ENCODE measurements around the gene TBX3.

Gene TBX3

GRCh38 chr12:114682106-114682784, 1.7 kb downstream of the TBX3 start:
- no peak for DNase-seq

DNA sequence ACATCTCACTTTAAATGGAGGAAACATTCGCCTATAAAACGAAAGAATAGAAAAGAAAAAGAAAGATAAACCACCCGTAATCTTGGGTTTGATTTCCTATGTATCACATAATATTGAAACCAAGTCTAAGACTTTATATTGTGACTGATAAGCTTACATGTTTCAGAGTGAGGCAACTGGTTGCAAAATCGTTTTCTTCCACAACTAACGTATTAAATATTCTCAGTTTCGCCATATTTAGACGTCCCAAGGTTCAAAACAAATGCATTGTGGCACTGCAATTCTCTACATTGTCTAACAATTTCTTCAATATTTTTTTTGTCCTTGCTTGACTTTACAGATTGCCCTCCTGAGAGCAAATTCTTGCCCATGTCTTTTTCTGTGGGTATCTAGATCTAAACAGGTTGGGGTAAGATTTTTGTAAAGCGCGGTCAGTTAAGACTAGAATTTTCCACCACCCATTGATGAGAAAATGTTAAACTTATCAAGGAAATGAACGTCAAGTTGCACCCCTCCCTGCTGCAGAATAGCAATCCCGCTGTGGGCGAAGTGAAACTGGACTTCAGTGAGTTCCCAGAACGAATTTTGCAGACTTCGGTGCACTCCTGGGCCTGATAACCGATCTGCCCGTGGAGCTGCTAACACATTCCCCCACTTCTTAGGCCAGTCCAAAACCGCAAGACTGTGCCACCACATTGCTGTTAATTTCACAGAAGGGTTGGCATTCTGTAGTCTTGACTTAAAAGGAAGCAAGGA, 2.7 kb downstream of the TBX3 start:
- DNase-seq: no peak

DNA sequence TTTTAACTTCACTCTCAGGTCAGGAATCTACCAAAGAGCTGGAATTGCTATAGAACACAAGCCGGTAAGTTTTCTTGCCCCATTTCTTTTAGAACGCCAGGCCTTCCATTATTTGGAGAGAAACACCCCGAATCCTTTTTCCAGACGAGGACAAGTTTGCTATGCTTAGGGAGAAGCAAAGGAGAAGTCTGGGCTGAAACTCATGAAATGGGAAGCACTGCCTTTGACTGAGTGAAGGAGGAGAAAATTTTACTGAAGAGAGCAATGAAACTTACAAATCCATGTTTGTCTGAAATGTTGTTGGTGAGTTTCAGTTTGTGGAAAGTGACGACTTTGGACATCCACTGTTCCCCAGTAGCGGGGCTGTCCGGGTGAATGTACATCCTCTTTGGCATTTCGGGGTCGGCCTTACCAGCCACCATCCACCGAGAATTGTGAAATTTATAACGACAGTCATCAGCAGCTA, 3.3 kb downstream of the TBX3 start:
- no peak for DNase-seq

- no peak for DNase-seq
Observed at GRCh38 chr12:114679942-114680341, 4.0 kb downstream of the TBX3 start.

DNA sequence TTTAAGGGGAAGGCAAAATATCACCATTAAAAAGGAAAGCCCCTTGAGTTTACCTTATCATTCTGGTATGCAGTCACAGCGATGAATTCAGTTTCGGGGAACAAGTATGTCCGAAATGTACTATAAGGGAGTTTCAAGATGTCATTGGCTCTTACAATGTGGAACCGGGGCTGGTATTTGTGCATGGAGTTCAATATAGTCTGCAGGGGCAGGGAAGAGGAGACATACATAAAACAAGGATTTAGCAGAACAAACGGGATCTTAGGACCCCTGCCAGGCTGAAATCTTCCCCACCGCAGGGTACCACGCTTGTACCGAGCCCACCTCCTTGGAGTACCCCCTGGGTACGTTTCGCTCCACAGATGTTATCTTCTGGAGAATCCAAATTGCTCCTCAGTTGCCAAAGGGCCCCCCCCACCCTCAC, 4.5 kb downstream of the TBX3 start:
- no peak for DNase-seq

DNA sequence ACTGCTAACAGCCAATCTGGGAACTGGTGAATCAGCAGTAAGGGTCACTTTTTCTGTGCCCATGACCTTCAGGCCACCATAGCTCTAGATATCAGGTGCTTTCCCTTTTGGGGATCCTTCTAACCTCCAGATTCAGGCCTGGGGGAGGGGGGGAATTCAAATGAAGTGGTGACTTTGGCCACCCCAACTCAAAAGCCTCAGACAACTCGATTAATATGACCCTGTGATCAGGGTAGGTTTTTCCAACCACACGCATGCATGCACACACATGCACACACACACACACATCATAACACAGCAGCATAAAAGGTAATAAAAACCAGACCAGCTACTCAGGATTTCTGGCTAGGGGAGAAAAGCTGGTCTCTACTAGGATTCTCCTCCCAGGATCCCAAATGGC, 5.3 kb downstream of the TBX3 start:
- no peak for DNase-seq

DNA sequence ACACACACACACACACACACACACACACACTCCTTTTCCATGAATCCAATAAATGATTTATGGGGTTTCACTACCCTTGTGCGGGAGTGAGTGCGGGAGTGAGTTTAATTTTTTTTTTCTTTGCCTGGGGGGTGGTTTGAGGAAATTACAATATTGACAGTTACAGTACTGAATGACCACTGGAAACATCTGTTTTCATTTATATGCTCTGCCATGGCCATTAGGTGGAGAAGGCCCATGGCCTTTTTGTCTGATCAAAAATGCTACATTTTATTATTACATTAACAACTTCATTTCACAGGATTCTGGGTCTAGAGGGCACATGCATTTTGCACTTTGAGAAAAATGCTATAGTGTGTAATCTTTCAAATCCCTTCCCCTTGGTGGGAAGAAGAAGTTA, 5.9 kb downstream of the TBX3 start:
- DNase-seq: no peak

- DNase-seq: no peak
Observed at GRCh38 chr12:114676142-114676741, 7.7 kb downstream of the TBX3 start.

- DNase-seq: no peak
Observed at GRCh38 chr12:114674251-114675047, 9.5 kb downstream of the TBX3 start.

GRCh38 chr12:114673901-114674250, 10.1 kb downstream of the TBX3 start:
- no peak for DNase-seq

- peak; percentile 63 for DNase-seq
Observed at GRCh38 chr12:114673169-114673833, 10.7 kb downstream of the TBX3 start.

DNA sequence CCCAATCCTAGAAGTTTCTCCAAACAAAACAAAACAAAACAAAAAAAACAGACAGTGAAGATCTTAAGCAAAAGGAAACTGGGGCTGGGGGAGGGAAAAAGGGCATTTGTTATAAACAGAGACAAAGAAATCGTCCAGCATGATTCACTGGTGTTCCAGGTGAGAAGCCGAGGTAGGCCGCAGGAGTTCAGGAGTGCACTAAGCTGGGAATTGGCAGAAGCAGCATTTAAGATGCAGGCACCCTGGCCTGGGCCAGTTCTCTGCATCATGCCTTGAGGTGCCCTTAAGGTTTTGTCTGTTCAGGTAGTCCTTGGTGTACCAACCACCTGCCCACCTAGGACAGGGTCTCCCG, 11.2 kb downstream of the TBX3 start:
- no peak for DNase-seq

DNA sequence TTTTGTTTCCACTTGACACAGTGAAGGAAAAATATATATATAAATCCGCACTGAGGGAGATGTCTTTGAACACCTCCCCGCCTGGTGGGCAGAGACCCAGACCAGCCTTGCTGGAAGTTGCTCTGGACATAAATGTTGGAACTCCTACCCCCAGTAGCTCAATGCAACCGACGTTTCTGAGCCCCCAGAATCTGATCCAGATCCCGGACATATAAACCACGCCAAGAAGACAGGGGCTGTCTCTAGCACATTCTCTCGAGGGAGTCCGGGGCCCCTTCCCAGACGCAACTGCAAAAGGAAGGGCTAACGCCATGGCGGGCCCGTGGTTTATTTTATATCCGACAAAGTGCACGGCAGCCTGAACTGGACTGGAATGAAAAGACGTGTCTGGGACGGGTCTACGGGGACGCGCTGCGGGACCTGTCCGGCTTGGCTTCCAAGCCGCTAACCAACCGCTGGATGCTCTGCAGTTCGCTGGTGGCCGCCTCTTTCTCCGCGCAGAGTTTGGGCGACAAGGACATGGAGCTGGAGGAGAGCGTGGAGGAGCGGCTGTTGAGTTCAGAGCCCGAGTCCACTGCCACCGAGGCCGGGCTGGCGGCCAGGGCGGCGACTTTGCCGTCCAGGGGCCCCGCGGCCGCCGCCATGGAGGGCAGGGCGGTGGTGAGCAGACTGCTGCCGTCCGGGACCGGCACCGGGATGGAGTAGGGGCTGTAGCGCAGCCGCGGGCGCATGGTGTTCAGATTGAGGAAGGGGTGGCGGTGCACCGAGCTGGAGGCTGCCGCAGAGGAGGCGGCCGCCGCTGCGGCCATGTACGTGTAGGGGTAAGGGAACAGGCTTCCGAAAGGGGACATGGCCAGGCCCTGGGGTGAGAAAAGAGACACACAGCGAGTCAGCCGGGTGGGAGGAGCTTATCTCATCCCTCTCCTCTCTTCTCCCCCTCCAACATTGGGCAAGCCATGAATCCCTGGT, 12.2 kb downstream of the TBX3 start:
- peak; percentile 39 for DNase-seq

DNA sequence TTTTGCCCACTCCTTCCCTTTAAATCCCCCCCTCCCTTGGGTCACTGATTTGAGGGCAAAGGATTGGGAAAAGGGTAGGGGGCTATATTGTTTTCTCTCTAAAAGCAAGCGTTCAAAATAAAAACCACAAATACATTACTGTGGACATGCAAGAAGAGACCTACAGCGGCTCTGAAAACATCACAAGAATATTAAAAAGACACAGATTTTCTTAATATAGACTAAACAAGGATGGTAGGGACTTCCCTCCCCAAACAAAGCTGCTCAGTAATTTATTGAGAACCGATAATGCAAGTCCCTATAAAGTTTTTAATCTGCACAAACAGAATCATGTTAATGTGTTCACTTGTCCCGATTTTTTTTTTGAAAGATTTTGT, 12.9 kb downstream of the TBX3 start:
- no peak for DNase-seq

DNA sequence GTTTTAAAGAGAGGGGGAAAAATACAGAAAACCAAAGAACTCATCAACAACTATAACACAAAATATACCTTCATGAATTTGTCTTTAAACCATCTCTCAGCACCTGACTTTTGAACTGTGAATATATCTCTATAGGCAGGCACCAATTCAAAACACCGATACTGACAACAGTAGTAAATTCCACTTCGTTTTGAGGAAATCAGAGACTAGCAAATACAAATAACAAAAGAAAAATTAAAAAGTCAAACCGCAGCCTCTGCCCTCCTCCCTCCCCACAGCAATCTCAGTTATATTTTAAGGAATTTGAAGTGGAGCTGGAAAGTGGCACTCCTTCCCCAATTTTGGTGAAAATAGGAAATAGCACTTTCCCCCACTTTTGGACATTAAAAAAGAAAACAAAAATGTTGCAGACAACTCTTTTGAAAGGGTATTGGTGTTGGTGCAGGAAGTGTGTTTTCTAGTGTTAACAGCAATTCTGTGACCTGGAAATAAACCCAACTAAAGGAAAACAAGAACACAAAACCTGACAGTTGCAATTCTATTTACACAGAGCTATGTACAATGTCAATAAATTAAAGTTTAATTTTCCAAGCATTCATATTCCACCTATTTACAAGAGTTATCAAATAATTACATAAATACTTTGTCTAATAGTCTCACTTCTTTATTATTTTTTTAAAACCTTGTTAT, 13.5 kb downstream of the TBX3 start:
- DNase-seq: no peak

- peak; percentile 33 for DNase-seq
Observed at GRCh38 chr12:114669401-114670290, 14.3 kb downstream of the TBX3 start.

DNA sequence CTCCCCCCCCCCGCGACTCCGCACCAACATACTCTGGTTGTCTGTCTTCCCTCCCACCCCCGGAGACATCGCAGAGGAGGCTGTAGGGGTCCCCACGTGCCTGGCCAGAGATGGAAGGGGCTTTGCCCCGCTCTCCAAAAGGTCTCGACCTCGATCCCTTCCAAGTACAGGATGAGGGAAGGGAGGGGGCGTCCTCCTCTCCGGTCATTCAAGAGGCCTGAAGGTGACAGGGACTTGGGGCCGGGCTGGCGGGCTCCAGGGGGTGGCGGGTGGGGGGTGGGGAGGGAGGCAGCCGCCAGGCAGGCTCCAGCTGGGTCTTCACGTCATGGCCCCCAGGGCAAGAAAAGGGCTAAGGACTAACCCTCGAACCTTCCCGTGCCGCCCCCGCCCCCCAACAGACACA, 15.1 kb downstream of the TBX3 start:
- DNase-seq: no peak

DNA sequence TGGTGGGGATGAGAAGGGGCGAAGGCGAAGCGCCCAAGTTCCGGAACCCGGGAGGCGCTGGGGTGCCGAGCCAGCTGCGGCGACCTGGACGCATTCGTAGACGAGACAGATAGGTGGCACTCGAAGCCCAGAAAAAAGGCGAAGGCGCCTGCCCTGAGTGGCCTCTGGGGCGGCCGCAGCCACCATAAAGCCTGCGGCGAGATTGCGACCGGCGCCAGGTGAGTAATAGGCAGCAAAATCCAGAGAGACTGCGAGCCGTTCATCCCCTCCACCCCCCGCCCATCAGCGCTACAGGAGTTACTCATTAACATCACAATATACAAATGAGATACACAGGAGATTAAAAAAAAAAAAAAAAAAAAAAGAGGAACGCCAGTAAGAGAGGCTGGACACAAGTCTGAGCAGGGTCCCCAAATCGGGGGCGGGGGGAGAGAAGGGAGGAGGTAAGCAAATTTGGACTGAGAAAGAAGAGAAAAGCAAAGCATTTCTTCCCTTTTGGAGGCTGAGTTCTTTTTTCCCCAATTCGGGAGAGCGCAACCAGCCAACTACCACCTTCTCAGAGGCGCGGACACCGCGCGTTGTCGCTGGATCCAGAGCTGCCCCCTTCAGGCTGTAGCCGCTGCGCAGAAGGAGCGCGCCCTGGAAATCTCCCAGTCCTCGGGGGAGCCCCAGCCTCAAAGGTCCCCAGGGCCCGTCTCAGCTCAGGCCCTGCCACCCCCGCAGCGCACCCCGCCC, 15.7 kb downstream of the TBX3 start:
- peak; percentile 86 for DNase-seq

DNA sequence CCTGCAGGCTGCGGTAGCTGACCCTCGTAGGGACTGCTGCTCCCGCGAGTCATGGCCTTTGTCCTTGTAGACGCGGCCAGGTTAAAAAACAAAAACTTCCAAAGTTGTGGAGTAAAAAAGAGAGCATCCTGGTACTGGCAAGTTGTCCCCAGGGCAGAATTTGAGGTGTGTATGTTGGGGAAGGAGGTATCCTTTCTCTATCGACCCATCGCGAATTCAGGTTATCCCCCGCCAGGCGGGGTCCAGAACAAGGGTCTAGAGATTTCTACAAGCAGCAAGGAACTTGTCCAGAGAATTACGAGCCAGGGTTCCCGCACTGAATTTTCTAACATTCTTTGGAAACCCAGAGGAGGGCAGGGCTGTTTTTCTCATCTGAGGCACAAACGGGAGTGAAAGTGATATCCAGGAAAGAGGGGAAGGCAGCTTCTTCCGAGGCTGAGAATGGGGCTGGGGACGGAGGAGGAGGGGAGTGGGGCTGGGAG, 16.3 kb downstream of the TBX3 start:
- no peak for DNase-seq

All from femur (tissue), 1 donor.